Activated T-cell treated with anti-CD3 and anti-CD28 coated beads, Interleukin-2, amount 50 U/mL, for 72 hours (primary cell): ENCODE measurements around the gene CEP76. TPM values are rescaled to one million over a fixed set of nuclear protein-coding genes. Genes with fewer than 3 reads are reported as not detected.
"Not testable (repeated sequence)": the region's sequence is repeated elsewhere in the genome, so short reads cannot be mapped to it uniquely, and the experiment has no call there.

Experiments
- ATAC-seq, 2 donors: fragments of 150-1000 bp; cut with Tn5 transposase; replicated peaks in 1 of 2; 2 replicates each; pipeline ENCODE4 v1.10.0; 2021; ENCODE audit warnings: moderate library complexity in 2 of 2, mild to moderate bottlenecking in 1 of 2
- DNase-seq, 2 donors: peaks; one replicate each; pipeline ENCODE4 v3.0.0; 2021 to 2022; ENCODE audit warnings: mixed read lengths in 1 of 2
- H3K27ac Mint-ChIP-seq: one replicate; pipeline ENCODE4 v1.8.0; 2022; ENCODE audit warnings: mild to moderate bottlenecking, moderate library complexity, mixed read lengths
- H3K27me3 Mint-ChIP-seq: one replicate; pipeline ENCODE4 v1.8.0; 2022; ENCODE audit warnings: low read depth, mixed read lengths
- H3K36me3 Mint-ChIP-seq, 2 donors: one replicate each; pipeline ENCODE4 v1.8.0; 2022; ENCODE audit warnings: mixed read lengths in 2 of 2, mild to moderate bottlenecking in 1 of 2; ENCODE audit not compliant: insufficient read depth in 2 of 2
- H3K4me1 Mint-ChIP-seq: one replicate; pipeline ENCODE4 v1.8.0; 2022; ENCODE audit warnings: low read depth, mixed read lengths
- H3K4me3 Mint-ChIP-seq, 2 donors: one replicate each; pipeline ENCODE4 v1.8.0; 2022; ENCODE audit warnings: mild to moderate bottlenecking in 2 of 2, mixed read lengths in 2 of 2, moderate library complexity in 2 of 2
- H3K9me3 Mint-ChIP-seq, 2 donors: one replicate each; pipeline ENCODE4 v1.8.0; 2022; ENCODE audit warnings: mixed read lengths in 2 of 2
- total RNA-seq, 2 donors: library from RNA; stranded (reverse); gene quantifications; one replicate each; pipeline ENCODE4 v1.2.3, GENCODE V29; 2022

CEP76 gene
- total RNA-seq, 2 donors from 2014 or later = 15.5 to 16.0 TPM

GRCh38 chr18:12627199-12627598 is 75.3 kb downstream of the CEP76 start:
- not testable (repeated sequence) for ATAC-seq

GRCh38 chr18:12625241-12625640 is 77.3 kb downstream of the CEP76 start:
- H3K36me3 Mint-ChIP-seq = peaks cover 3 to 4% of the 10 kb centered on the region in 2 donors
- H3K27ac Mint-ChIP-seq = no peak overlapping the region
- ATAC-seq (no peak), DNase-seq (no peak)
- peaks cover 2 to 4% of the 10 kb centered on the region in 2 donors for H3K9me3 Mint-ChIP-seq
- peaks cover 6% of the 10 kb centered on the region for H3K4me1 Mint-ChIP-seq
- no peak overlapping the region for H3K4me3 Mint-ChIP-seq
- peaks cover 5% of the 10 kb centered on the region for H3K27me3 Mint-ChIP-seq

More at GRCh38 chr18:12627199-12627598, 75.3 kb downstream of the CEP76 start:
- not testable (repeated sequence) for DNase-seq, H3K4me3 Mint-ChIP-seq, H3K4me1 Mint-ChIP-seq, H3K27ac Mint-ChIP-seq, H3K36me3 Mint-ChIP-seq, H3K9me3 Mint-ChIP-seq, H3K27me3 Mint-ChIP-seq

Other genes starting within 250 kb of the CEP76 start
- gene SPIRE1, start 44.6 kb downstream of the CEP76 start, total RNA-seq = 1 to 10 TPM; 5.7 to 7.4 TPM
- 100 to 1,000 TPM; 142 to 158 TPM for gene PSMG2, start 319 bp upstream of the CEP76 start, total RNA-seq
- gene PTPN2, start 181.5 kb upstream of the CEP76 start, total RNA-seq = 10 to 100 TPM; 84.9 to 86.2 TPM
- 10 to 100 TPM; 77.8 to 94.5 TPM for gene SEH1L, start 245.3 kb upstream of the CEP76 start, total RNA-seq